ENCODE measurements around the gene DIAPH3. TPM values are rescaled to one million over a fixed set of nuclear protein-coding genes. Genes with fewer than 3 reads are reported as not detected.

The DIAPH3 gene
- total and polyA plus RNA-seq, 7 donors, result 0.16 to 3.8 (median 1.1) TPM; not detected in 1

- no peak overlapping the region for H3K4me3 ChIP-seq
- H3K9me3 ChIP-seq, result no peaks in the 10 kb centered on the region
- no peaks in the 10 kb centered on the region for H3K36me3 ChIP-seq
- TF ChIP-seq POLR2A (IDR thresholded peaks at IDR 0.05), result no peak
- TF ChIP-seq, protein P1, sequence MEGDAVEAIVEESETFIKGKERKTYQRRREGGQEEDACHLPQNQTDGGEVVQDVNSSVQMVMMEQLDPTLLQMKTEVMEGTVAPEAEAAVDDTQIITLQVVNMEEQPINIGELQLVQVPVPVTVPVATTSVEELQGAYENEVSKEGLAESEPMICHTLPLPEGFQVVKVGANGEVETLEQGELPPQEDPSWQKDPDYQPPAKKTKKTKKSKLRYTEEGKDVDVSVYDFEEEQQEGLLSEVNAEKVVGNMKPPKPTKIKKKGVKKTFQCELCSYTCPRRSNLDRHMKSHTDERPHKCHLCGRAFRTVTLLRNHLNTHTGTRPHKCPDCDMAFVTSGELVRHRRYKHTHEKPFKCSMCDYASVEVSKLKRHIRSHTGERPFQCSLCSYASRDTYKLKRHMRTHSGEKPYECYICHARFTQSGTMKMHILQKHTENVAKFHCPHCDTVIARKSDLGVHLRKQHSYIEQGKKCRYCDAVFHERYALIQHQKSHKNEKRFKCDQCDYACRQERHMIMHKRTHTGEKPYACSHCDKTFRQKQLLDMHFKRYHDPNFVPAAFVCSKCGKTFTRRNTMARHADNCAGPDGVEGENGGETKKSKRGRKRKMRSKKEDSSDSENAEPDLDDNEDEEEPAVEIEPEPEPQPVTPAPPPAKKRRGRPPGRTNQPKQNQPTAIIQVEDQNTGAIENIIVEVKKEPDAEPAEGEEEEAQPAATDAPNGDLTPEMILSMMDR (IDR thresholded peaks at IDR 0.05), result no peak
- TF ChIP-seq EP300 (IDR thresholded peaks at IDR 0.05), result no peak
- TF ChIP-seq POLR2AphosphoS5 (IDR thresholded peaks at IDR 0.05), result no peak
- H3K27me3 ChIP-seq, result no peaks in the 10 kb centered on the region
- H3K4me1 ChIP-seq, result peaks cover 0 to 18% (median 14%) of the 10 kb centered on the region in 4 donors
- intact Hi-C loops (cut with DNase I), result loop anchor here (10.0 kb wide), 1 partner anchor 273 kb away; no protein-coding TSS in a partner anchor
- DNase-seq, result no peak
- H3K27ac ChIP-seq, result no peak overlapping the region
Observed at GRCh38 chr13:60162096-60162495, 1.6 kb downstream of the DIAPH3 start.

DNA sequence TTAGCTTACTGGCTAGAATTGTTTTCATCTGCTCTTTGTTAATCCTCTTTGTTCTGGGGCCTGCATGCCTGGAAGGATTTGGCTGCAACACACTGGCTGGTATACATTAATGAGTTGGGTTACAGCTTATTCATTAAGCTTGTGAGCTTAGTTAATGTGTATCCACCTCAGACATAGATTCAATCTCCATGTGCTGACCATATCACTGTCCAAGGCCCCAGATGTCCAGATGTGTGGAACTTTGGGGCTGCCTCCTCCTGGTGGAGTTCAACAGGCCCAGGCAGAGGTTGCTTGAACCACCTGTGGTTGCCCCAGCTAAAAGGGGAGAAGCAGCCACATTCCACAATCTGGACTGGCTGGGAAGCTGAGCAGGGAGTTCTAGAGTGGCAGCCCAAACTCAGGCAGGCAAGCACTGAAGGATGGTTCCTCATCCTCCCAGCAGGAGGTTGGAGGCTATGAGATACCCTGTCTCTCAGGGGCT, 5.4 kb downstream of the DIAPH3 start:
- Histone ChIP-seq H3K9me3 (no peaks in the 10 kb centered on the region), H3K36me3 (no peaks in the 10 kb centered on the region), H3K27me3 (no peaks in the 10 kb centered on the region), H3K4me3 (no peak overlapping the region), H3K27ac (no peak overlapping the region), H3K4me1 (peaks cover 0 to 7% (median 5%) of the 10 kb centered on the region in 4 donors)
- intact Hi-C loops (cut with DNase I), result no loop called here
- no peak for TF ChIP-seq POLR2AphosphoS5 (IDR thresholded peaks at IDR 0.05)
- no peak for TF ChIP-seq EP300 (IDR thresholded peaks at IDR 0.05)
- TF ChIP-seq, protein P1 (IDR thresholded peaks at IDR 0.05), result no peak
- no peak for TF ChIP-seq POLR2A (IDR thresholded peaks at IDR 0.05)
- no peak for DNase-seq

DNA sequence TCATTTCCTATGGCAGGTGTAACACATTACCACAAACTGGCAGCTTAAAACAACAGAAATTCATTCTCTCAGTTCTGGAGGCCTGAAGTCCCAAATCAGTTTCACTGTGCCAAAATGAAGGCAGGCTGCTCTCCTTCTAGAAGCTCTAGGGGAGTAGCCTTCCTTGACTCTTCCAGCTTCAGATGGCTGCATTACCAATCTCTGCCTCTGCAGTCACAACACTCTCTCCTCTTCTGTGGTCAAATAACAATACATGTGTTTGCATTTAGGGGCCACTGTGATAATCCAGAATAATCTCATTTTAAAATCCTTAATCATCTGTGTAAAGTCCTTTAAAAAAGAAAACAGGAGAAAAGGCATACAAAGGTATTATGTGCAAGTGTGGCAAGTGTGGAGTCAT, 7.8 kb downstream of the DIAPH3 start:
- no peak for DNase-seq
- Histone ChIP-seq H3K36me3 (no peaks in the 10 kb centered on the region), H3K4me1 (no peaks in the 10 kb centered on the region), H3K27ac (no peak overlapping the region), H3K27me3 (no peaks in the 10 kb centered on the region), H3K4me3 (no peak overlapping the region), H3K9me3 (no peaks in the 10 kb centered on the region)
- TF ChIP-seq POLR2A (IDR thresholded peaks at IDR 0.05) (no peak), EP300 (IDR thresholded peaks at IDR 0.05) (no peak), POLR2AphosphoS5 (IDR thresholded peaks at IDR 0.05) (no peak)
- TF ChIP-seq, protein P1 (IDR thresholded peaks at IDR 0.05), result no peak
- intact Hi-C loops (cut with DNase I), result no loop called here

- no peaks in the 10 kb centered on the region for H3K27me3 ChIP-seq
Observed at GRCh38 chr13:60152904-60153303, 10.8 kb downstream of the DIAPH3 start.

GRCh38 chr13:60152114-60152513, 11.6 kb downstream of the DIAPH3 start:
- intact Hi-C loops (cut with DNase I), result no loop called here
- TF ChIP-seq POLR2A (IDR thresholded peaks at IDR 0.05), result no peak
- TF ChIP-seq, protein P1 (IDR thresholded peaks at IDR 0.05), result no peak
- TF ChIP-seq POLR2AphosphoS5 (IDR thresholded peaks at IDR 0.05), result no peak
- TF ChIP-seq EP300 (IDR thresholded peaks at IDR 0.05), result no peak
- Histone ChIP-seq H3K4me3 (no peak overlapping the region), H3K27me3 (no peaks in the 10 kb centered on the region), H3K4me1 (no peaks in the 10 kb centered on the region), H3K36me3 (no peaks in the 10 kb centered on the region), H3K27ac (no peak overlapping the region), H3K9me3 (no peaks in the 10 kb centered on the region)
- DNase-seq, result no peak

More at GRCh38 chr13:60152904-60153303, 10.8 kb downstream of the DIAPH3 start:
- H3K9me3 ChIP-seq, result no peaks in the 10 kb centered on the region
- TF ChIP-seq POLR2AphosphoS5 (IDR thresholded peaks at IDR 0.05) (no peak), POLR2A (IDR thresholded peaks at IDR 0.05) (no peak), EP300 (IDR thresholded peaks at IDR 0.05) (no peak)
- TF ChIP-seq, protein P1 (IDR thresholded peaks at IDR 0.05), result no peak
- no peak overlapping the region for H3K4me3 ChIP-seq
- DNase-seq, result no peak
- H3K36me3 ChIP-seq, result no peaks in the 10 kb centered on the region
- H3K27ac ChIP-seq, result no peak overlapping the region
- H3K4me1 ChIP-seq, result no peaks in the 10 kb centered on the region
- intact Hi-C loops (cut with DNase I), result no loop called here

All from sigmoid colon (tissue), 7 donors.